ENCODE data around the gene GPR153. TPM values are rescaled to one million over a fixed set of nuclear protein-coding genes. Genes with fewer than 3 reads are reported as not detected.

Gene GPR153
- total and polyA plus RNA-seq, 9 donors, result 9.8 to 22.1 (median 17.0) TPM

DNA sequence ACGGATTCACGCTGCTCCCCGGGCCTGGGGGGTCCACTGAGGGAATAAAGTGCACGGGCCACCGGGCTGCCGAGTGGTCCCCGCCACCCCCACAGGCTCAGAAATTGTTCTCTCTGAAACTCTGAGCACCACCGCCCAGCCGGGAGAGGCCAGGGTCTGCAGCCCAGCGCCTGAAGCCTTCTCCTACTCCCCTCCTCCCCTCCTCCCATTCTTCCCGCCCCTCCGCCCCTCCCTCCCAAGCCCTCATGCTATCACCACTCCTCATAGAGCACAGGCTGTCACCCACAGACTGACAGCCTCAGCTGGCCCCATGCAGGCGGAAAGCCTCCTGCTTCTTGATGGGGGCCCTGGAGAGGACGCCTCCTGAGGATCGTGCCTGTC lies 707 bp upstream of the GPR153 start:
- H3K4me1 ChIP-seq (ENCODE audit: control insufficient read depth, insufficient read depth, low read length), result peaks cover 64% of the 10 kb centered on the region
- peaks cover 15% of the 10 kb centered on the region for H3K27me3 ChIP-seq (ENCODE audit: control insufficient read depth, insufficient read depth, low read length)
- 16% methylated on average over 10 of the region's 15 CpGs for WGBS (ENCODE audit: insufficient coverage)
- H3K4me3 ChIP-seq (ENCODE audit: low read length), result peak overlapping the region; percentile 46
- no peaks in the 10 kb centered on the region for H3K9me3 ChIP-seq (replicated peaks; ENCODE audit: control insufficient read depth, low read depth, low read length)
- DNase-seq, result peak; percentile 85
- H3K36me3 ChIP-seq (ENCODE audit: control insufficient read depth, insufficient read depth, low read length), result no peaks in the 10 kb centered on the region
- H3K27ac ChIP-seq (ENCODE audit: low read length), result peak overlapping the region; percentile 92

DNA sequence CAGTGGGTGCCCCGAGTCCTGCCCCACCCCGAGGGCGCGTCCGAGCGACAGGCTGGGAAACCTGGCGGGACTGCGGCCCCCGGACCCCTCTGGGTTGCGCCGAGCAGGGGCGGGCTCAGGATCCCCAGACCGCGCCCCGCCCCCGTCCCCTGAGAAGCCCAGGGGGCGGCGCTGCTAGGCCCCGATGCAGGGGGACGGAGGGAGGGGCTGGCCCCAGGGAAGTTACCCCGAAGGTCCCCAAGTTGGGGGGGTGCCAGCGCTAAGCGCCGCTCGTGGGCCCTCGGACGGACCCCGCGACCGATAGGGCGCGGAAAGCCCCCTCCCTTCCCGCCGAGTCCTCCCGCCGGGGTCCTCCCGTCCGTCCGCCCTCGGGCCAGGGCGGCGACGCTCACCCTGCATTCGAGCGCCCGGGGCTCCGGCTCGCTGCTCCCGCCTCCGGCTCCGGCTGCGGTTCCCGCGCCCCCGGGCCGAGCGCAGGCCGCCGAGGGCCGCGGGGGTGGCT lies 414 bp downstream of the GPR153 start:
- peaks cover 52% of the 10 kb centered on the region for H3K4me1 ChIP-seq (ENCODE audit: control insufficient read depth, insufficient read depth, low read length)
- peak; percentile 67 for DNase-seq
- no peaks in the 10 kb centered on the region for H3K9me3 ChIP-seq (replicated peaks; ENCODE audit: control insufficient read depth, low read depth, low read length)
- no peak overlapping the region for H3K27ac ChIP-seq (ENCODE audit: low read length)
- under 1% methylated on average over 61 of the region's 61 CpGs for WGBS (ENCODE audit: insufficient coverage)
- no peaks in the 10 kb centered on the region for H3K36me3 ChIP-seq (ENCODE audit: control insufficient read depth, insufficient read depth, low read length)
- H3K4me3 ChIP-seq (ENCODE audit: low read length), result peak overlapping the region; percentile 61
- peaks cover 15% of the 10 kb centered on the region for H3K27me3 ChIP-seq (ENCODE audit: control insufficient read depth, insufficient read depth, low read length)

DNA sequence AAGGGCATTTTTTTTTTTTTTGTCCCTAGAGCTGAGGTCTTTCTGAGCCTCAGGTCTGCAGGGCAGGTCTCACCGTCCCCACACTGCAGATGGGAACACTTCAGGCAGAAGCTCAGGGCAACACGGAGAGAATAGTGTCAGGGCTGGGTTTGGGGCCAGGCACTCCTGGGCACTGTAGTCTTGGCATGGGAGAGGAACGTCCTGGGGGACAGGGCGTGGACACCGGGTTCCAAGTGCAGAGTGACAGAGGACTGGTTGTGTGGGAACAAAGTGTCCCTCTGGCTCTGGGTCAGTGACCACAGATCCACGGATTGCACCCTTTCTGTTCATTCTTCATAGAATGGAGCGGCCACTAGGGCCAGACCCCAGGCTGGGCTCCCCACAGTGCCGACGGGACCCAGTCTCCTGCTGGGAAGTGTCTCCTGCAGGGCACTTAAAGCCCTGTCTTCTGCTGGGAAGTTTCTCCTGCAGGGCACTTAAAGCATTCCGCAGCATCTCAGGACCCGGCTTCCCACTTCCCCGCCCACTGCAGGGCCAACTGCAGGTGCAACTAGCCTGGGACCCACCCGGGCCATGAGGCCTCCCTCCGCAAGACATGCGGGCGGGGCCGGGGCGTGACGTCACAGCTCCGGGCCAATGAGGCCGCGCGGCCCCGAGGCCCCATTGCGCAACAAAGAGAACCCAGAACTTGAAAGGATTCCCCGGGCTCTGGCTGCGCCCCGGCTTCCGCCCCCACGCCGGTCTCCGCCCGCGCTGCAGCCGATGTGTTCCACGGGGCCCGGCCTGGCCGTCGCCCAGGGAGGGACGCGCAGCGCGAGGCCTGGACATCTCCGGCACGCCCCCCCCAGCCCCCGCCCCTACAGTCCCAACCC lies 1.2 kb downstream of the GPR153 start:
- Histone ChIP-seq H3K4me1 (ENCODE audit: control insufficient read depth, insufficient read depth, low read length) (peaks cover 45% of the 10 kb centered on the region), H3K4me3 (ENCODE audit: low read length) (peak overlapping the region; percentile 61), H3K36me3 (ENCODE audit: control insufficient read depth, insufficient read depth, low read length) (peaks cover 1% of the 10 kb centered on the region), H3K27ac (ENCODE audit: low read length) (no peak overlapping the region), H3K9me3 (replicated peaks; ENCODE audit: control insufficient read depth, low read depth, low read length) (no peaks in the 10 kb centered on the region), H3K27me3 (ENCODE audit: control insufficient read depth, insufficient read depth, low read length) (peaks cover 15% of the 10 kb centered on the region)
- DNase-seq, result peak; percentile 81
- 8% methylated on average over 35 of the region's 46 CpGs for WGBS (ENCODE audit: insufficient coverage)

GRCh38 chr1:6258675-6259074 lies 2.2 kb downstream of the GPR153 start:
- Histone ChIP-seq H3K36me3 (ENCODE audit: control insufficient read depth, insufficient read depth, low read length) (peaks cover 11% of the 10 kb centered on the region), H3K4me1 (ENCODE audit: control insufficient read depth, insufficient read depth, low read length) (peaks cover 34% of the 10 kb centered on the region), H3K4me3 (ENCODE audit: low read length) (no peak overlapping the region), H3K27ac (ENCODE audit: low read length) (no peak overlapping the region), H3K9me3 (replicated peaks; ENCODE audit: control insufficient read depth, low read depth, low read length) (no peaks in the 10 kb centered on the region), H3K27me3 (ENCODE audit: control insufficient read depth, insufficient read depth, low read length) (peaks cover 15% of the 10 kb centered on the region)
- DNase-seq, result no peak
- WGBS (ENCODE audit: insufficient coverage), result 65% methylated on average over 7 of the region's 10 CpGs

GRCh38 chr1:6257541-6258069 lies 3.3 kb downstream of the GPR153 start:
- no peak overlapping the region for H3K27ac ChIP-seq (ENCODE audit: low read length)
- no peak overlapping the region for H3K4me3 ChIP-seq (ENCODE audit: low read length)
- H3K4me1 ChIP-seq (ENCODE audit: control insufficient read depth, insufficient read depth, low read length), result peaks cover 24% of the 10 kb centered on the region
- DNase-seq, result no peak
- no peaks in the 10 kb centered on the region for H3K9me3 ChIP-seq (replicated peaks; ENCODE audit: control insufficient read depth, low read depth, low read length)
- peaks cover 13% of the 10 kb centered on the region for H3K27me3 ChIP-seq (ENCODE audit: control insufficient read depth, insufficient read depth, low read length)
- 90% methylated on average over 5 of the region's 8 CpGs for WGBS (ENCODE audit: insufficient coverage)
- peaks cover 16% of the 10 kb centered on the region for H3K36me3 ChIP-seq (ENCODE audit: control insufficient read depth, insufficient read depth, low read length)

GRCh38 chr1:6256645-6257044 lies 4.3 kb downstream of the GPR153 start:
- Histone ChIP-seq H3K9me3 (replicated peaks; ENCODE audit: control insufficient read depth, low read depth, low read length) (no peaks in the 10 kb centered on the region), H3K27ac (ENCODE audit: low read length) (no peak overlapping the region), H3K27me3 (ENCODE audit: control insufficient read depth, insufficient read depth, low read length) (peaks cover 12% of the 10 kb centered on the region), H3K36me3 (ENCODE audit: control insufficient read depth, insufficient read depth, low read length) (peaks cover 16% of the 10 kb centered on the region), H3K4me1 (ENCODE audit: control insufficient read depth, insufficient read depth, low read length) (peaks cover 14% of the 10 kb centered on the region), H3K4me3 (ENCODE audit: low read length) (no peak overlapping the region)
- no peak for DNase-seq
- 74% methylated on average over 11 of the region's 13 CpGs for WGBS (ENCODE audit: insufficient coverage)

DNA sequence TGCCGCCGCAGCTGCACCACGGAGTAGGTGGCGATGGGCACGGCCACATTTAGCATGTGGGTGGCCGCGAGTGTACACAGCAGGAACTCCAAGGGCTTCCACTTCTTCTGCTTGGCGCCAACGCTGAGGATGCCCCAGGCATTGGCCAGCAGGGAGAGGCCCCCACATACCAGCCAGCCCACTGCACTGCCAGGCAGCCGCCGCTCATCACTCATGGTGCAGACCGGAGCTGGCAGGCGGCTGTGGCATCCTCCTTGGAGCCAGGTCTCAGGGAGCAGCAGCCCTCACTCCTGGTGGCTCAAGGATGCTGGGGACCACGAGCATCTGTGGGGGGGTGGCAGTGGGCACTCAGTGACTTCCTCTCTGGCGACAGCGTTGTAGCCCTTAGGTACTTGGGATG lies 6.2 kb downstream of the GPR153 start:
- DNase-seq, result no peak
- no peak overlapping the region for H3K4me3 ChIP-seq (ENCODE audit: low read length)
- H3K4me1 ChIP-seq (ENCODE audit: control insufficient read depth, insufficient read depth, low read length), result peaks cover 10% of the 10 kb centered on the region
- H3K27me3 ChIP-seq (ENCODE audit: control insufficient read depth, insufficient read depth, low read length), result peaks cover 21% of the 10 kb centered on the region
- H3K9me3 ChIP-seq (replicated peaks; ENCODE audit: control insufficient read depth, low read depth, low read length), result no peaks in the 10 kb centered on the region
- H3K27ac ChIP-seq (ENCODE audit: low read length), result no peak overlapping the region
- peaks cover 16% of the 10 kb centered on the region for H3K36me3 ChIP-seq (ENCODE audit: control insufficient read depth, insufficient read depth, low read length)
- WGBS (ENCODE audit: insufficient coverage), result 93% methylated on average over 13 of the region's 16 CpGs

GRCh38 chr1:6253380-6253779 lies 7.5 kb downstream of the GPR153 start:
- H3K36me3 ChIP-seq (ENCODE audit: control insufficient read depth, insufficient read depth, low read length), result peaks cover 16% of the 10 kb centered on the region
- no peak overlapping the region for H3K27ac ChIP-seq (ENCODE audit: low read length)
- no peaks in the 10 kb centered on the region for H3K9me3 ChIP-seq (replicated peaks; ENCODE audit: control insufficient read depth, low read depth, low read length)
- no peak overlapping the region for H3K4me3 ChIP-seq (ENCODE audit: low read length)
- peaks cover 11% of the 10 kb centered on the region for H3K4me1 ChIP-seq (ENCODE audit: control insufficient read depth, insufficient read depth, low read length)
- WGBS (ENCODE audit: insufficient coverage), result 92% methylated on average over 9 of the region's 9 CpGs
- DNase-seq, result no peak
- H3K27me3 ChIP-seq (ENCODE audit: control insufficient read depth, insufficient read depth, low read length), result peaks cover 26% of the 10 kb centered on the region

DNA sequence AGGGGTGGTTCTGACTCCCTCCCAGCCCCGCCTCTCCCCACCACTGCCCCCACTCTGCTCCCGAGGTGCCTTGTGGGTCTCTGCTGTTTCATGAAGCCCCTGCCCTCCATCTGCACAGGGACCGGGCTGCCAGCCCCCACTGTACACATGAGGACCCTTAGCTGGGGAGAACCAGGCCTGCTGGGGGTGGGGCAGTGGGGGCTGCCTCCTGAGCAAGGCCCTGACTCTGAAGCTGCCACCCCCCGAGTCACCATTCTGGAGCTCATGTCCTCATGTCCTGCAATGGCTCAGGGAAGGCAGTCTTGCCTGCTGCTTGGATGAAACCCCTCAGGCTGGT lies 8.6 kb downstream of the GPR153 start:
- no peak overlapping the region for H3K4me3 ChIP-seq (ENCODE audit: low read length)
- no peak for DNase-seq
- H3K27me3 ChIP-seq (ENCODE audit: control insufficient read depth, insufficient read depth, low read length), result peaks cover 35% of the 10 kb centered on the region
- peaks cover 11% of the 10 kb centered on the region for H3K4me1 ChIP-seq (ENCODE audit: control insufficient read depth, insufficient read depth, low read length)
- H3K9me3 ChIP-seq (replicated peaks; ENCODE audit: control insufficient read depth, low read depth, low read length), result no peaks in the 10 kb centered on the region
- H3K36me3 ChIP-seq (ENCODE audit: control insufficient read depth, insufficient read depth, low read length), result peaks cover 16% of the 10 kb centered on the region
- WGBS (ENCODE audit: insufficient coverage), result 88% methylated on average over 4 of the region's 4 CpGs
- H3K27ac ChIP-seq (ENCODE audit: low read length), result no peak overlapping the region

DNA sequence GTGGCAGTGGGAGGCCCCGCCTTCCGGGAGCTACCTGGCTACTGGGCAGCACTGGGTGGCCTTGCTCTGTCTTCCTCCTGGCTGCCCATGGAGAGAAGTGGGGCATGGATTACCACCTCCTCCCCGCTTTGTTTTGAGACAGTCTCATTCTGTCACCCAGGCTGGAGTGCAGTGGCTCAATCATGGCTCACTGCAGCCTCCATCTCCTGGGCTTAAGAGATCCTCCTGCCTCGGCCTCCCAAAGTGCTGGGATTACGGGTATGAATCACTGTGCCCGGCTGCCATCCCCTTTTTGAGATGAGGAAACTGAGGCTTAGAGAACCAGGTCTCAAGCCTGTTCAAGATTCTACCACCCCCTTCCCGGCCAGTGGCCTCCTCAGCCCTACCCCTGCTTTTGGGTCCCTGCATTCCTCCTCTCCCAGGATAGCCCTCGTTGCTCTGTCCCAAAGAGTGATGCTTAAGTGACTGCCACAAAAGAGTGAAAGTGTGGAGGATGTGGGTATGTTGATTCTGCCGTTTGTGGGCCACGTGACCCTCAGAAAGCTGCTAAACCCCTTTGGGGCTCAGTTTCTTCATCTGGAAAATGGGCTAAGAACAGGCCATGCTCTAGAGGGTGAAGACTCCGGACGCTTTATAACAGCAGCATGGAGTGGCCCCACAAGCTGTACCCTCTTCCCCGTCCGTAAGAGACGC lies 9.1 kb downstream of the GPR153 start:
- H3K9me3 ChIP-seq (replicated peaks; ENCODE audit: control insufficient read depth, low read depth, low read length), result no peaks in the 10 kb centered on the region
- peaks cover 38% of the 10 kb centered on the region for H3K27me3 ChIP-seq (ENCODE audit: control insufficient read depth, insufficient read depth, low read length)
- H3K27ac ChIP-seq (ENCODE audit: low read length), result no peak overlapping the region
- H3K4me1 ChIP-seq (ENCODE audit: control insufficient read depth, insufficient read depth, low read length), result peaks cover 14% of the 10 kb centered on the region
- 80% methylated on average over 13 of the region's 15 CpGs for WGBS (ENCODE audit: insufficient coverage)
- H3K36me3 ChIP-seq (ENCODE audit: control insufficient read depth, insufficient read depth, low read length), result peaks cover 16% of the 10 kb centered on the region
- DNase-seq, result no peak
- no peak overlapping the region for H3K4me3 ChIP-seq (ENCODE audit: low read length)
